Stomach (tissue), 9 donors: ENCODE results near the gene SIK2. TPM values are rescaled to one million over a fixed set of nuclear protein-coding genes. Genes with fewer than 3 reads are reported as not detected.

Experiments
- DNase-seq, 2 donors: peaks; one replicate each; pipeline versions ENCODE4 v3.0.0 to v3.0.0-alpha.2; 2013 to 2019
- H3K27ac ChIP-seq, 5 donors: fragments of 200-600 bp in 4 of 5; sonication (generic) in 4 of 5; one replicate each; pipeline ENCODE4 v1.5.1; 2013 to 2019; ENCODE audit warnings: mild to moderate bottlenecking in 1 of 5, moderate library complexity in 1 of 5
- H3K27me3 ChIP-seq, 3 donors: fragments of 200-600 bp; sonication (generic); one replicate each; pipeline ENCODE4 v1.5.1; 2017 to 2019; ENCODE audit warnings: mixed run types in 1 of 3
- H3K36me3 ChIP-seq, 4 donors: fragments of 200-600 bp; sonication (generic); 1 replicate in 3 of 4; 2 replicates in 1 of 4; pipeline ENCODE4 v1.5.1; 2016 to 2019
- H3K4me1 ChIP-seq, 4 donors: fragments of 200-600 bp; sonication (generic); one replicate each; pipeline ENCODE4 v1.5.1; 2016 to 2019
- H3K4me3 ChIP-seq, 4 donors: fragments of 200-600 bp; sonication (generic) in 3 of 4; one replicate each; pipeline ENCODE4 v1.5.1; 2016 to 2019; ENCODE audit warnings: mild to moderate bottlenecking in 1 of 4
- H3K9me3 ChIP-seq, 4 donors: fragments of 200-600 bp; sonication (generic); one replicate each; pipeline ENCODE4 v1.5.1; 2016 to 2019
- EP300 ChIP-seq: sonication (generic); formaldehyde crosslinking; IDR thresholded peaks from one replicate; pipeline ENCODE4 v1.6.1; 2017; ENCODE audit warnings: antibody characterized with exemption
- POLR2A ChIP-seq, 4 donors: fragments of 450-650 bp; IDR thresholded peaks; one replicate each; pipeline ENCODE4 v1.6.1; 2016; ENCODE audit warnings: antibody characterized with exemption in 4 of 4, control low read depth in 2 of 4, mild to moderate bottlenecking in 1 of 4, moderate library complexity in 1 of 4
- POLR2AphosphoS5 ChIP-seq, 3 donors: sonication (generic); formaldehyde crosslinking; IDR thresholded peaks; one replicate each; pipeline ENCODE4 v1.6.1; 2016; ENCODE audit warnings: antibody characterized with exemption in 3 of 3
- WGBS, 5 donors: extraction: QIAGEN DNeasy Blood & Tissue Kit in 3 of 5; methylation state at CpG; one replicate each; pipeline versions ENCODE4 v1.1.5 to v1.1.7; 2013 to 2018; 5-methylcytosine and 5-hydroxymethylcytosine counted together
- intact Hi-C: fragments of 100-400 bp; cut with DNase I; formaldehyde crosslinking; loops from one replicate; pipeline ENCODE4 v1.15.1; 2023; ENCODE audit warnings: low total_unique reads
- polyA plus RNA-seq, 3 donors: library from polyadenylated mRNA; stranded (reverse); fragments of 200-250 nt; gene quantifications; one replicate each; pipeline ENCODE4 v1.2.3, GENCODE V29; 2013
- total RNA-seq, 5 donors: library from RNA; depleted of rRNA; stranded (reverse); fragments of >200 nt; gene quantifications; one replicate each; pipeline versions ENCODE4 v1.1.0 to v1.2.3, GENCODE V29; 2014 to 2016
- TF ChIP-seq, protein P1 (sequence below), 7 experiments: fragments of 450-650 bp in 4 of 7; fragments of 200-600 bp in 3 of 7; sonication (generic) in 3 of 7; IDR thresholded peaks; one replicate each; pipeline ENCODE4 v1.5.1; 2016 to 2019; ENCODE audit warnings: antibody characterized with exemption in 7 of 7, control low read depth in 2 of 7, mild to moderate bottlenecking in 1 of 7
- donor health status: healthy with polysubstance abuse.
- donor health status: Bipolar disorder and iron deficiency.
- donor health status: healthy.

SIK2 gene
- total and polyA plus RNA-seq, 8 donors, result 5.5 to 86.9 (median 18.4) TPM

- Histone ChIP-seq H3K27me3 (no peaks in the 10 kb centered on the region), H3K36me3 (peaks cover 0 to 44% (median 37%) of the 10 kb centered on the region in 4 donors), H3K27ac (no peak overlapping the region), H3K4me1 (peaks cover 0 to 14% (median 0%) of the 10 kb centered on the region in 4 donors), H3K4me3 (no peak overlapping the region), H3K9me3 (no peaks in the 10 kb centered on the region)
- WGBS, 5 donors, result 33 to 67% (median 59%) methylated on average over 1 of the region's 1 CpG
- no peak for TF ChIP-seq POLR2AphosphoS5 (IDR thresholded peaks at IDR 0.05)
- TF ChIP-seq, protein P1, sequence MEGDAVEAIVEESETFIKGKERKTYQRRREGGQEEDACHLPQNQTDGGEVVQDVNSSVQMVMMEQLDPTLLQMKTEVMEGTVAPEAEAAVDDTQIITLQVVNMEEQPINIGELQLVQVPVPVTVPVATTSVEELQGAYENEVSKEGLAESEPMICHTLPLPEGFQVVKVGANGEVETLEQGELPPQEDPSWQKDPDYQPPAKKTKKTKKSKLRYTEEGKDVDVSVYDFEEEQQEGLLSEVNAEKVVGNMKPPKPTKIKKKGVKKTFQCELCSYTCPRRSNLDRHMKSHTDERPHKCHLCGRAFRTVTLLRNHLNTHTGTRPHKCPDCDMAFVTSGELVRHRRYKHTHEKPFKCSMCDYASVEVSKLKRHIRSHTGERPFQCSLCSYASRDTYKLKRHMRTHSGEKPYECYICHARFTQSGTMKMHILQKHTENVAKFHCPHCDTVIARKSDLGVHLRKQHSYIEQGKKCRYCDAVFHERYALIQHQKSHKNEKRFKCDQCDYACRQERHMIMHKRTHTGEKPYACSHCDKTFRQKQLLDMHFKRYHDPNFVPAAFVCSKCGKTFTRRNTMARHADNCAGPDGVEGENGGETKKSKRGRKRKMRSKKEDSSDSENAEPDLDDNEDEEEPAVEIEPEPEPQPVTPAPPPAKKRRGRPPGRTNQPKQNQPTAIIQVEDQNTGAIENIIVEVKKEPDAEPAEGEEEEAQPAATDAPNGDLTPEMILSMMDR (IDR thresholded peaks at IDR 0.05), result no peak
- TF ChIP-seq POLR2A (IDR thresholded peaks at IDR 0.05), result no peak
- TF ChIP-seq EP300, result no peak
- intact Hi-C loops, result no loop called here
- DNase-seq, result no peak
Observed at GRCh38 chr11:111672949-111673348, 70.7 kb downstream of the SIK2 start.

DNA sequence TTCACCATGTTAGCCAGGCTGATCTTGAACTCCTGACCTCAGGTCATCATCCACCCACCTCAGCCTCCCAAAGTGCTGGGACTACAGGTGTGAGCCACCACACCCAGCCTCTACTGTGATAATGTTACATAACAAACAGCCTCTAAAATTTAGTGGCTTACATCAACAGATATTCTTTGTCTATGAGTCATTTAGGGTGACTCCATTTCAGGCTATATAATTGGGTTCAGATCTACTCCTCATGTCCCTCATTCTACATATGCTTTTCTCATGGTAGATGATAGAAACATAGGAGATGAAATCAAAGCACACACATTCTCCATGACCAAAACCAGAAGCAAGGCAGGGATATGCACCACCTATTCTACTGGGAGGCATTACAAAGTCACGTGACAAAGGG lies 72.7 kb downstream of the SIK2 start:
- intact Hi-C loops, result no loop called here
- TF ChIP-seq POLR2A (IDR thresholded peaks at IDR 0.05), result no peak
- no peak for TF ChIP-seq EP300
- TF ChIP-seq POLR2AphosphoS5 (IDR thresholded peaks at IDR 0.05), result no peak
- TF ChIP-seq, protein P1 (IDR thresholded peaks at IDR 0.05), result no peak
- Histone ChIP-seq H3K27me3 (no peaks in the 10 kb centered on the region), H3K4me3 (no peak overlapping the region), H3K27ac (no peak overlapping the region), H3K4me1 (peaks cover 0 to 14% (median 0%) of the 10 kb centered on the region in 4 donors), H3K9me3 (no peaks in the 10 kb centered on the region), H3K36me3 (peaks cover 0 to 44% (median 37%) of the 10 kb centered on the region in 4 donors)
- no peak for DNase-seq
- 88 to 100% (median 93%) methylated on average over 1 of the region's 1 CpG for WGBS, 5 donors

GRCh38 chr11:111675891-111676290 lies 73.6 kb downstream of the SIK2 start:
- peaks cover 0 to 43% (median 35%) of the 10 kb centered on the region in 4 donors for H3K36me3 ChIP-seq
- WGBS, 5 donors, result 96 to 98% (median 97%) methylated on average over 2 of the region's 2 CpGs
- intact Hi-C loops, result no loop called here
- no peak for DNase-seq
- no peaks in the 10 kb centered on the region for H3K27me3 ChIP-seq
- no peak overlapping the region for H3K27ac ChIP-seq
- no peak overlapping the region for H3K4me3 ChIP-seq
- peaks cover 0 to 14% (median 0%) of the 10 kb centered on the region in 4 donors for H3K4me1 ChIP-seq
- no peaks in the 10 kb centered on the region for H3K9me3 ChIP-seq
- TF ChIP-seq POLR2A (IDR thresholded peaks at IDR 0.05), result no peak
- TF ChIP-seq EP300, result no peak
- TF ChIP-seq, protein P1 (IDR thresholded peaks at IDR 0.05), result no peak
- TF ChIP-seq POLR2AphosphoS5 (IDR thresholded peaks at IDR 0.05), result no peak

DNA sequence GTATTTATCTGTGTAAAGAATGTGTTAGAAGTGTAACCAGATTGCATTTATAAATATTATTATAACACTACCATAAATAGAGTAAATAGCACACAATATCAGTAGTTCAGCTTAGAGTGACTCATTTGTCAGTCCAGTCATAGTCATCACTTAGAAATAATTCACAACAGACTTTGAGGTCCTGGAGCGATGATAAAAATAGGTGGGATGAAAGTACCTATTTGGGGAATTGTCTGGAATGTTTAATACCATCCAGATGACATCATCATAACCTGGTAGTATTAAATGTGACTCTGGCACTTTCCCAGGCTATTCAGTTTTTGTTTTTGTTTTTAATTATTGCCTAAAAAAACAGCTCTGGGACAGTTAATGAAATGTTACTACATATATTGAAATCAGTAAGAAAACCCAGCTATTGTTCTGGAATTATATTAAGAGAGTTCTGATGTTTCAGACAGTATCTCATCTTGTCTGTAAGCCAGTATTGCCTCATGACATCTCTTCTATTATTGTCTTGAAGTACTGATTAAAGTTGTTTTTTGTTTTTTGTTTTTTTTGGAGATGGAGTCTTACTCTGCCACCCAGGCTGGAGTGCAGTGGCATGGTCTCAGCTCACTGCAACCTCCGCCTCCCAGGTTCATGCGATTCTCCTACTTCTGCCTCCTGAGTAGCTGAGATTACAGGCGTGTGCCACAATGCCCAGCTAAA lies 74.8 kb downstream of the SIK2 start:
- Histone ChIP-seq H3K4me1 (peaks cover 0 to 14% (median 0%) of the 10 kb centered on the region in 4 donors), H3K36me3 (peaks cover 0 to 31% (median 24%) of the 10 kb centered on the region in 4 donors), H3K9me3 (no peaks in the 10 kb centered on the region), H3K27me3 (no peaks in the 10 kb centered on the region), H3K27ac (no peak overlapping the region), H3K4me3 (no peak overlapping the region)
- 84 to 92% (median 88%) methylated on average over 4 of the region's 4 CpGs for WGBS, 5 donors
- TF ChIP-seq POLR2AphosphoS5 (IDR thresholded peaks at IDR 0.05), result no peak
- no peak for TF ChIP-seq EP300
- TF ChIP-seq POLR2A (IDR thresholded peaks at IDR 0.05), result no peak
- TF ChIP-seq, protein P1 (IDR thresholded peaks at IDR 0.05), result no peak
- intact Hi-C loops, result no loop called here
- DNase-seq, result no peak
